CD14-positive monocyte (primary cell): ENCODE data around the gene SDC4. TPM values are rescaled to one million over a fixed set of nuclear protein-coding genes. Genes with fewer than 3 reads are reported as not detected.

ENCODE experiments used
- DNase-seq, 3 donors: peaks; one replicate each; pipeline ENCODE4 v3.0.0-alpha.2; 2011 to 2022
- H2AFZ ChIP-seq: 2 replicates; pipeline ENCODE4 v1.6.0; 2012; ENCODE audit warnings: mild to moderate bottlenecking, low read depth, low read length, inconsistent platforms; ENCODE audit not compliant: insufficient read depth, poor library complexity, severe bottlenecking
- H3K27ac ChIP-seq, 2 donors: 1 replicate in 1 of 2; 2 replicates in 1 of 2; pipeline ENCODE4 v1.5.1; 2012 to 2013; ENCODE audit warnings: low read length in 2 of 2, control low read depth in 1 of 2, inconsistent platforms in 1 of 2, low read depth in 1 of 2, mild to moderate bottlenecking in 1 of 2
- H3K27me3 ChIP-seq, 2 donors: one replicate each; pipeline versions ENCODE4 v1.6.0 to v1.6.1; 2011 to 2013; ENCODE audit warnings: low read length in 2 of 2; ENCODE audit not compliant: control insufficient read depth in 2 of 2, insufficient read depth in 2 of 2
- H3K36me3 ChIP-seq, 2 donors: replicated peaks in 1 of 2; 1 replicate in 1 of 2; 2 replicates in 1 of 2; pipeline versions ENCODE4 v1.5.1 to v1.6.1; 2012 to 2013; ENCODE audit warnings: low read length in 2 of 2, control low read depth in 1 of 2, inconsistent platforms in 1 of 2, mild to moderate bottlenecking in 1 of 2; ENCODE audit not compliant: insufficient read depth in 2 of 2, control insufficient read depth in 1 of 2
- H3K4me1 ChIP-seq, 2 donors: 1 replicate in 1 of 2; 2 replicates in 1 of 2; pipeline versions ENCODE4 v1.5.1 to v1.6.1; 2012 to 2013; ENCODE audit warnings: low read length in 2 of 2, control low read depth in 1 of 2, inconsistent platforms in 1 of 2, mild to moderate bottlenecking in 1 of 2, moderate library complexity in 1 of 2; ENCODE audit not compliant: insufficient read depth in 2 of 2, control insufficient read depth in 1 of 2
- H3K4me2 ChIP-seq: replicated peaks from 2 replicates; pipeline ENCODE3; 2012; ENCODE audit warnings: low read length, moderate library complexity, mild to moderate bottlenecking; ENCODE audit not compliant: poor library complexity, severe bottlenecking; ENCODE audit errors: extremely low read depth
- H3K4me3 ChIP-seq, 3 experiments: fragments of 200-600 bp in 1 of 3; sonication (generic) in 1 of 3; replicated peaks in 1 of 3; 1 replicate in 2 of 3; 2 replicates in 1 of 3; pipeline ENCODE4 v1.5.1; 2011 to 2013; ENCODE audit warnings: low read length in 3 of 3, mild to moderate bottlenecking in 3 of 3, control low read depth in 2 of 3, low read depth in 2 of 3, inconsistent platforms in 1 of 3, moderate library complexity in 1 of 3
- H3K79me2 ChIP-seq: 2 replicates; pipeline ENCODE4 v1.6.0; 2012; ENCODE audit warnings: mild to moderate bottlenecking, control low read depth, inconsistent platforms, low read length, moderate library complexity; ENCODE audit not compliant: insufficient read depth
- H3K9ac ChIP-seq: 2 replicates; pipeline ENCODE4 v1.6.0; 2017; ENCODE audit warnings: low read length, mild to moderate bottlenecking; ENCODE audit not compliant: insufficient read depth, poor library complexity, severe bottlenecking
- H3K9me3 ChIP-seq, 2 donors: replicated peaks in 1 of 2; 1 replicate in 1 of 2; 2 replicates in 1 of 2; pipeline versions ENCODE4 v1.5.1 to v1.6.1; 2012 to 2013; ENCODE audit warnings: low read length in 2 of 2, control low read depth in 1 of 2; ENCODE audit not compliant: control insufficient read depth in 1 of 2, insufficient read depth in 1 of 2
- H4K20me1 ChIP-seq: 2 replicates; pipeline ENCODE4 v1.6.0; 2012; ENCODE audit warnings: mild to moderate bottlenecking, low read length, control low read depth, moderate library complexity; ENCODE audit not compliant: insufficient read depth
- H3K27ac Mint-ChIP-seq, 7 donors: one replicate each; pipeline ENCODE4 v1.8.0; 2020; ENCODE audit warnings: mild to moderate bottlenecking in 7 of 7, mixed read lengths in 7 of 7, moderate library complexity in 6 of 7, inconsistent platforms in 2 of 7
- H3K27me3 Mint-ChIP-seq, 3 donors: one replicate each; pipeline ENCODE4 v1.8.0; 2021 to 2022; ENCODE audit warnings: low read depth in 3 of 3, mild to moderate bottlenecking in 3 of 3, mixed read lengths in 3 of 3, moderate library complexity in 3 of 3, inconsistent platforms in 1 of 3
- H3K36me3 Mint-ChIP-seq, 2 donors: one replicate each; pipeline ENCODE4 v1.8.0; 2020; ENCODE audit warnings: mixed read lengths in 2 of 2, inconsistent platforms in 1 of 2, mild to moderate bottlenecking in 1 of 2
- H3K4me1 Mint-ChIP-seq: one replicate; pipeline ENCODE4 v1.8.0; 2020; ENCODE audit warnings: mild to moderate bottlenecking, mixed read lengths
- H3K4me3 Mint-ChIP-seq, 2 donors: one replicate each; pipeline ENCODE4 v1.8.0; 2020; ENCODE audit warnings: mild to moderate bottlenecking in 2 of 2, mixed read lengths in 2 of 2, moderate library complexity in 1 of 2
- H3K9me3 Mint-ChIP-seq, 7 donors: one replicate each; pipeline ENCODE4 v1.8.0; 2020 to 2022; ENCODE audit warnings: mixed read lengths in 7 of 7, mild to moderate bottlenecking in 6 of 7, moderate library complexity in 6 of 7, inconsistent platforms in 2 of 7
- CTCF ChIP-seq: fragments of 200-600 bp; IDR thresholded peaks from one replicate; pipeline ENCODE4 v1.8.0; 2022; ENCODE audit warnings: antibody characterized with exemption, mild to moderate bottlenecking
- WGBS: methylation state at CpG from one replicate; pipeline ENCODE4 v1.1.5; 2013; ENCODE audit warnings: missing lambda C conversion rate; ENCODE audit not compliant: insufficient coverage; 5-methylcytosine and 5-hydroxymethylcytosine counted together
- intact Hi-C, 2 donors: fragments of 100-400 bp; cut with micrococcal nuclease; formaldehyde crosslinking; loops; one replicate each; pipeline versions ENCODE4 v1.15.0 to v1.15.1; 2023
- polyA plus RNA-seq, 3 donors: library from polyadenylated mRNA; depleted of rRNA in 1 of 3; unstranded in 2 of 3; stranded (reverse) in 1 of 3; fragments of 300-500 nt in 2 of 3; fragments of >200 nt in 1 of 3; fragmentation: Illumina TruSeq in 2 of 3; gene quantifications; 1 replicate in 2 of 3; 2 replicates in 1 of 3; pipeline ENCODE4 v1.2.3, GENCODE V29; 2012 to 2021

Gene SDC4
- polyA plus RNA-seq, 3 donors = 1.6 to 5.1 (median 1.9) TPM

DNA sequence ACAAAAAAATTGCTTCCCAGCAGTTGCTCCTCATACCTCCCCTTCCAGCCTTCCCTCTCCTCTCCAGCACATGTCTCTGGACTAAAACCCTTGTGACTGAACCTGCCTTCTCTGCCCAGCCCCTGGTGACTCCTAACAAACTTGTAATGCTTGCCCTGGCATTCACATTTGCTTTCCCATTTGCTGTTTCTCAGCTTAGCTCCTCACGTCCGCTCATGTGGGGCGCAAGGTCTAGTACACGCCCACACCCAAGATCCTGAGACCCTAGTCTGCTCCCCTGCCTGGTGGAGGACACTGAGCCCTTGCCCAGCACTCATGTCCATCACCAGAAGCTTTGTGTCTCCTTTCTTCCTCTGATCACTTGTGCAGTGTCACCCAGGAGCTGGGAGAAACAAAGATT is 59.8 kb downstream of the SDC4 start:
- no peak overlapping the region for H3K27ac Mint-ChIP-seq
- H3K9me3 Mint-ChIP-seq = peaks cover 0 to 3% (median 0%) of the 10 kb centered on the region in 7 donors

DNA sequence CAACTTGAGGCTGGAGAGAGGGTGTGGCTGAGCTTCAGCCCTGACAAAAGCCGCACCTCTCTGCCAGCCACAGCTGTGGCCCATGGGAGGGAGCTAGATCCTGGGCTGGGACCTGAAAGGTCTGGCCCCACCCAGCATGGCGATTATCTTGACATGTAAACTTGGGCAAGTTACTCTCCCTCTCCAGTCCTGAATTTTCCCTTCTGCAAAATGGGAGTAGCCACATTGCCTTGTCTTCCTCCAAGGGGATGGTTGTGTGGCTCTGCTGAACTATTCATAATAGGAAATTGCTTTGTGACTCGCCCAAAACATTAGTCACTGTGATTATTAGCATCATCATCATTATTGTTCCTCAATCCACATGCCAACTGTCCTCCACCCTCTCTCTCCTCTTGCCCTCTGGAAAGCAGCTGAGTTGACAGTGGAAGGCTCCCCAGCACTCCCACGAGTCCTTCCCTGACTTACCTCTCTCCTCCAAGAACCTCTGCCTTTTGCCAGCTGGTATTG is 64.6 kb downstream of the SDC4 start:
- no peak overlapping the region for H3K27ac ChIP-seq
- Mint-ChIP-seq H3K4me3 (no peak overlapping the region), H3K27ac (peak overlapping the region in 3 of 7 donors; percentile 19 to 27 (median 23)), H3K36me3 (no peaks in the 10 kb centered on the region), H3K4me1 (peaks cover 11% of the 10 kb centered on the region), H3K9me3 (peaks cover 0 to 2% (median 0%) of the 10 kb centered on the region in 7 donors), H3K27me3 (peaks cover 10 to 12% (median 10%) of the 10 kb centered on the region in 3 donors)
- H3K4me3 ChIP-seq = no peak overlapping the region
- peaks cover 0 to 9% of the 10 kb centered on the region in 2 donors for H3K4me1 ChIP-seq
- DNase-seq = peak; percentile 7 to 43 (median 20)
- H3K27me3 ChIP-seq = no peaks in the 10 kb centered on the region
- no peaks in the 10 kb centered on the region for H4K20me1 ChIP-seq
- H3K4me2 ChIP-seq = no peak overlapping the region
- H2AFZ ChIP-seq = no peak overlapping the region
- no peaks in the 10 kb centered on the region for H3K36me3 ChIP-seq
- no peak for TF ChIP-seq CTCF
- H3K9me3 ChIP-seq = no peaks in the 10 kb centered on the region
- 50% methylated on average over 2 of the region's 4 CpGs for WGBS
- H3K9ac ChIP-seq = no peak overlapping the region
- no peaks in the 10 kb centered on the region for H3K79me2 ChIP-seq
- intact Hi-C loops = no loop called here

More for the DNA sequence above, 59.8 kb downstream of the SDC4 start:
- peaks cover 23 to 31% (median 25%) of the 10 kb centered on the region in 3 donors for H3K27me3 Mint-ChIP-seq
- Histone ChIP-seq H3K79me2 (no peaks in the 10 kb centered on the region), H3K4me1 (peaks cover 11 to 14% of the 10 kb centered on the region in 2 donors), H2AFZ (no peak overlapping the region), H3K27me3 (peaks cover 11 to 18% of the 10 kb centered on the region in 2 donors), H3K9ac (no peak overlapping the region), H3K4me2 (no peak overlapping the region), H3K4me3 (no peak overlapping the region), H4K20me1 (no peaks in the 10 kb centered on the region), H3K36me3 (no peaks in the 10 kb centered on the region), H3K27ac (no peak overlapping the region), H3K9me3 (no peaks in the 10 kb centered on the region)
- DNase-seq = no peak
- WGBS = 94% methylated on average over 4 of the region's 4 CpGs
- intact Hi-C loops = no loop called here
- H3K4me1 Mint-ChIP-seq = peaks cover 22% of the 10 kb centered on the region
- TF ChIP-seq CTCF = no peak
- no peak overlapping the region for H3K4me3 Mint-ChIP-seq
- H3K36me3 Mint-ChIP-seq = no peaks in the 10 kb centered on the region
